DMS153 treated with DMSO at 0.1 percent for 48 hours (cell line): ENCODE results near the gene RNF151.
A peak's percentile ranks its signal among the peaks of the same experiment; 100 is the strongest.
"Not testable (repeated sequence)": the region's sequence is repeated elsewhere in the genome, so short reads cannot be mapped to it uniquely, and the experiment has no call there.

Experiments used
- DNase-seq: peaks from one replicate; lab custom pipeline; 2025; ENCODE audit not compliant: unreplicated experiment; lab: John Stamatoyannopoulos, UW

RNF151 gene

DNA sequence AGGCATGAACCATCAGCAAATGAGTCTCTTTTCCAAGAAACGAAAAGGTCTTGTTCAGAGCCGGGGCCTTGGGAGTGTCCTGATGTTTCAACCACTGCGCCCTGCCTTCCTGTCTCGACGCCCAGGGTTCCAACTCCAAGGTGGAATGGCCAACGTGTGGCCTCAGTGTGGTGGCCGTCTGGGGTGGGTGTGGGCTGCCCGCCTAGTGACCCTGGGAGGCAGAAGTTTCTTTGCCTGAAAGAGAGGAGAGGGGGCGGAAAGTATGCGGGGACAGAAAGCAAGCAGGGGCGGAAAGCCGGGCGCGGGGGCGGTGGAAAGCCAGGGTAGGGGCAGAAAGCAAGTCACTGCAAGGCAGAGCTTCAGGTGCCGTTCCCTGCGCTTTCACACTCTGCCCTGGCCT is 27.7 kb upstream of the RNF151 start:
- DNase-seq: no peak

DNA sequence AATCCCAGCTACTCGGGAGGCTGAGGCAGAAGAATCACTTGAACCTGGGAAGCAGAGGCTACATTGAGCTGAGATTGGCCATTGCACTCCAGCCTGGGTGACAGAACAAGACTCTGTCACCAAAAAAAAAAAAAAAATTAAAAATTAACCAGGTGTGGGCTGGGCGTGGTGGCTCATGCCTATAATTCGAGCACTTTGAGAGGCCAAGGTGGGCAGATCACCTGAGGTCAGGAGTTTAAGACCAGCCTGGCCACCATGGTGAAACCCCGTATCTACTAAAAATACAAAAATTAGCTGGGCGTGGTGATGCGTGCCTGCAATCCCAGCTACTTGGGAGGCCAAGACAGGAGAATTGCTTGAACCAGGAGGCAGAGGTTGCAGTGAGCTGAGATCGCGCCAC is 26.8 kb upstream of the RNF151 start:
- DNase-seq: not testable (repeated sequence)

DNA sequence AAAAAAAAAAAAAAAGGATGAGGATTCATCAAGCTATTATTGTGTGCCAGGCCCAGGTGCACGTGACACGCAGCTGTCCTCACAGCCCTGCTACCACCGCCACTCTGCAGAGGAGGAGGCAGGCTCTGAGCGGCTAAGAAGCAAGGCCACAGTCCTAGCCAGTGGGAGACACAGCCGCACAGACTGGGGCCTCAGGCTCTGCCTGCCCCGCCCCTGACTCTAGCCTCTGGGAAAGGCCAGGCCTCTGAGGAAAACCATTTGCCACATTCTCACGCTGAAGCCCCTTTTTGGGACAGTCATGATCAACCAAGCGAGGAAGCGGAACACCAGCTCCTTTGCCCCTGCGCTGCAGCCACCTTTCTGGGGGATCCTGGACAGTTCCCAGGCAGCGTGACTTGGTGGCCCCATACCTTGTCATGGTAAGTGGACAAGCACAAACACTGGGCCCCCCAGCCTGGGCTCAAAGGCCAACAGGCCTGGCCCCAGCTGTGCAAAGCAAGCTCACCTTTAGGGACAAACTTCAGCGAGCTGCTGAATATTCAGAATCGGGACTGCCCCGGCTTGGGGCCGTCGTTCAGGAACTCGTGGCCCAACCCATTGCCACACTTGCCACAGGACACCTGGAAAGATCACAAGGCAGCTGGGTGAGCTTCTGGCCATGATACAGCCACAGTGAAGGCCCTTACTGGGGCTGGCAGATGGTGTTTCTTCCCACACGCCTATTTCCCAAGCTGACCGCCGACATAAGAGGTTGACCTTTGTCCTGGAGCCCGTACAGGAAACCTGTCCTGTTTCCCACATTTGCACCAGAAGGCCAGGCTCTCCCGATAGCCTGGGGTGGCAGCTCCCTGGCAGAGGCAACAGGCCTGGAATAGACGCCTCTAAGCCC is 26.1 kb upstream of the RNF151 start:
- no peak for DNase-seq

DNA sequence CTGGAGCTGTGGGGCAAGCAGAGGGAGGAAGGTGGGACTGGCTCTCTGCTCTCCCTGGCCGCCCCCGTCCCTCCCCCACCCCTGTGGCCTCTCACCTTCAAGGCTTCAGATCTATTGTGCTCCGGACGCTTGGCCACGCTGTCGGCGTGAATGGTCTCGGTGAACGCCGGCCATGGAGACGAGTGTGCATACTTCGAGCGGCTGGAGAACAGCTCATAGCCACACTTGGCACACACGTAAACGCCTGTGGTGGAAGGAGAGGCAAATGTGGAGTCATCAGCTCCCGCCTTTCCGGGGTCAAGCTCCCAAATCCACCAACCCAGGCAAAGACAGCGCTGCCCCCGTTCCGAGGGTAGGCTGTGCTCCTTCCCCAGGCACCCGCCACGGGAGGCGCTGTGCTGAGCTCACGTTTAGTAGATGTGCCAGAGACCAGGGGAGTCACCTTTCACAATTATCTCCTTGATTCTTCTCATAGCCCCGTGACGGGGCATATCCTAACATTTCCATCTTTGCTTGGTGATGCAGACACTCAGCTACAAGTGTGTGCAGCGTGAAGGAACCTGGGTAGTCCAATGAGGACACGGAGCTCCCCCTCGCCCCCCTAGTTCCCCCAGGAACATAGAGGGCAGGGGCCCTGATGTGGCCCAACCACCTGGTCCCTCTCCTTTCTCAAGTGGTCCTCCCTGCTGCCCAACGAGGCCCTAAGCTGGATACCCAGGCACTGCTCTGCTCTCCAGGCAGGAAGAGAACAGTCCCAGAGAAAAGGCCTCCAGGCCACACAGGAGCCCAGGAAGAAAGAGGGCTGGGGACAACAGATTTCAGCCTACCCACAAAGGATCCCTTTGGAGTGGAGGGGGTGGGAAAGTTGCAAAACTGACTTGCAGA is 25.3 kb upstream of the RNF151 start:
- no peak for DNase-seq

DNA sequence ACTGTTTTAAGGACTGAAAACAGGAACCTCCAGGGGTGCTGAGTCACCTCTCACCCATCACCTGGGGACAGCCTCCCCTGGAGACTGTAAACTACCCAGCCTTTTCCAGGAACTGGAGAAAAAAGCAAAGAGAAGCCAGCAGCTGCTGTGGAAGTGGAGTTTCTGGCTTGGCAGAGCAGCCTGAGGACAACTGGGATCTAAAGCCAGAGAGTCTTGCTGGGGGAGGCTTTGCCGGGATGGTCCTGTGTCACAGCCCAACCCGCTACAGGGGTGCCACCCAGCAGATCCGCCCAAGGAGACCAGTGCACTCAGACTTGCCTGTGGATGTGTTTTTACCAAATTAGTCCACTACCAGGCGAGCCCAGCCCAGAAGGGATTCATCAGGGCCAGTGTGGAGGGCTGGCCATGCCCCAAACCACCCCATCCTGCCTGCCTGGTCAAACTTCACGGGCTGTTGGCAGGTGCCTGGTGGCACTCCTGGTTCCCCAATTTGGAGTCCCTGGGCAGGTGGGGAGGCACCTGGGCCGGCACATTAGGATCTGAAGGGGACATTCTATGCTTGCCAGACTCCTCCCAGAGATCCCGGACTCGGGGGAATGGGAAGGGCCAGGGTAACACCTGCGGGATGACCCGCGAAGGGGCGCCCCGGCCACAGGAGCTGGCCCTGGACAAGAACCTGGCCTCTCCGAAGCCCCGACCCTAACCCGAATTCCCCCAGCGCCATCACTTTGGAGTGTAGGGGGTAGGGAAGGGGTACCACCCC is 24.4 kb upstream of the RNF151 start:
- no peak for DNase-seq

DNA sequence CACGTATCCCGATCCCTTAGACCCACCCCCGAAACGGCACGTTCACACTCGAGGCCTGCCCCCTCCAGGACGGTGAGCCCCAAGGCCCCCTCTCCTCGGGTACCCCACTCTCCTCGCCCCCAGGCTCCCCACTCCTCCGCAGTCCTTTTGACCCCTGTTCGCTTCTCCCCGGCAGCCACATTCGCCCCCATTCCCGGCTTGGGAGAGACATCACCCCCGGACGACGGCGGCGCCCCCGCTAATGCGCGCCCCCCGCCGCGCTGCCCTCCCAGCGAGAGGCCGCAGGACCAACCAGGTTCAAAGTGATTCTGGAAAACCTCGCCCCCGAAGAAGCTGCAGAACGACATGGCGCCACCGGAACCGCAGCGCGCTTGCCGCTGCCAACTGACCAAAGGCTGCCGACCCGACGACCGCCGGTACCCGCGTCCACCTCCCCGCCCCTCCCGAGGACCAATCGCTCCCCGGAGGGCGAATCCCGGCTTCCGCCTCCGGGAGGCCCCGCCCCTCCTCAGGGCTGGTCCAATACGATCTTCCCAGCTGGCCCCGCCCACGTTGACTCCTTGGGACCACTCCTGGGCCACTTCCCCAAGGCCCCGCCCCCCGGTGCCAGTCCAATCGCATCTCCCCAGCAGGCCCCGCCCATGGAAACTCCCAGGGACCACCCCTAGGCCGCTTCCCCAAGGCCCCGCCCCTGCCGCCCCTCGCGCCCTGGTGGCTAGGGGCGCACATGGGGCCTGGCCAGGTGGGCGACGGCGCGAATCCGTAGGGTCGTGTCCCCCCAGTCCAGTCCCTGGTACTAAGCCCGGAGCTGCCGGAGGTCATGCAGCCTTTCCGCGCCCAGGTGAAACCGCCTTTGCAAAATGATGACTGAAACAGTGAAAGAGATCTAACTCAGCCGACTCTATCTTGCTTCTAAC is 23.6 kb upstream of the RNF151 start, which contains the start of gene MSRB1:
Gene MSRB1, minus strand, starts transcription at position 390 of the 917 bp plus-strand sequence. Its CDS starts 43 bp downstream, at position 347.
- peak; percentile 96 for DNase-seq

DNA sequence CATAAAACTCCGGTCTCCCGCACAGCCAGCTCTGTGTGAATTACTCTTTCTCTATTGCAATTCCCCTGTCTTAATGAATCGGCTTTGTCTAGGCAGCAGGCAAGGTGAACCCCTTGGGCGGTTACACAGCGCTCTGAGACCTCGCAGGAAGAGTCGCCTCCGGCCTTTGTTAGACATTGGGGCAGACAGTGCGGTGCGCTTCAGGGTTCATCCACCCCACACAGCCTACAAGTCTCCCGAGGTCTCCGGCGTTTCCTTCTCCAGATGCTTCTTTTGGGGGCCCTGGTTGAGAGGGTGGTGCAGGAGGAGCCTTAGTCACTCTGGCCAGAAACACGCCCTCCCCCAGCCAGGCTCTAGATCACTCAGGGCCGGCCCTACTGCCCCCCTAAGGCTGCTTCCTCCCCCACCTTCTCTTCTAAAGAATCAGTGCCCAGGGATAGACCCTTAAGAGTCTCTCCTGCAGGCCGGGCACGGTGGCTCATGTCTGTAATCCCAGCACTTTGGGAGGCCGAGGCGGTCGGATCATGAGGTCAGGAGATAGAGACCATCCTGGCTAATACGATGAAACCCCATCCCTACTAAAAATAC is 21.9 kb upstream of the RNF151 start:
- no peak for DNase-seq

DNA sequence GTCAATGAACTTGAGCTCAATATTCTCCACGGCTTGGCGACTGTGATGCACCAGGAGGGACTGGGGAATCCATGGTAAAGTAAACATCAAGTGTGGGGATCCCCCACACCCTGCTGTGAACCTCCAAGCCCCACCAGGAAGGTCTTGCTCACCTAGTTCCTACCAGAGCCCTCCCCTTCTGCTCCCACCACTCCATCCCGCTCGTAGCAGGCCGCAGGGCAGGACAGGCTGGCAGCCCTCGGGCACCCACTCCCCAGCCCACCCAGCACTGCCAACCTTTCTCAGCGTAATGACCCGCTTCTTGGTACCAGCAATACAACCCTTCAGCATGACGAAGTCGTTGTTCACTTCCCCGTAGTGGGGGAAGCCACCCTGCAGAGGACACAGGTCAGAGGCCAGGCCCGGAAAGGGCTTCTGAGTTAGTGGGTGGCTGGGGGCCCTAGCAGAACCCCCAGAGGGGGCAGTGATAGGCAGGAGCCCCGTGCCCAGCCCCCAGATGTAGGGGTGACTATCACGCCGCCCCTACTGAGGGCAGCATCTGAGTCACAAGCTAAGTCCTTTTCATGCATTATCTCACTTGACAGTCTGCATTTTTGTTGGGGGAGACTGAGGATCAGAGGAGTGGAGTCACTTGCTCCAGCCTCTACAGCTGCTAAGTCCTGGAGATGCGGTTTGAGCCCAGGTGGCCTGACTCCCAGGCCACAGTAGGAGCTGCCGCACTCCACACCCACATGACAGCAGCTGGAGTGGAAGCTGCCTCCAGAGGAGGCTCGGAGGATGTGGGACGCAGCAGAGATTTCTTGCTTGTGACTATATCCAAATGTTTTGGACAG is 20.9 kb upstream of the RNF151 start:
- DNase-seq: no peak

DNA sequence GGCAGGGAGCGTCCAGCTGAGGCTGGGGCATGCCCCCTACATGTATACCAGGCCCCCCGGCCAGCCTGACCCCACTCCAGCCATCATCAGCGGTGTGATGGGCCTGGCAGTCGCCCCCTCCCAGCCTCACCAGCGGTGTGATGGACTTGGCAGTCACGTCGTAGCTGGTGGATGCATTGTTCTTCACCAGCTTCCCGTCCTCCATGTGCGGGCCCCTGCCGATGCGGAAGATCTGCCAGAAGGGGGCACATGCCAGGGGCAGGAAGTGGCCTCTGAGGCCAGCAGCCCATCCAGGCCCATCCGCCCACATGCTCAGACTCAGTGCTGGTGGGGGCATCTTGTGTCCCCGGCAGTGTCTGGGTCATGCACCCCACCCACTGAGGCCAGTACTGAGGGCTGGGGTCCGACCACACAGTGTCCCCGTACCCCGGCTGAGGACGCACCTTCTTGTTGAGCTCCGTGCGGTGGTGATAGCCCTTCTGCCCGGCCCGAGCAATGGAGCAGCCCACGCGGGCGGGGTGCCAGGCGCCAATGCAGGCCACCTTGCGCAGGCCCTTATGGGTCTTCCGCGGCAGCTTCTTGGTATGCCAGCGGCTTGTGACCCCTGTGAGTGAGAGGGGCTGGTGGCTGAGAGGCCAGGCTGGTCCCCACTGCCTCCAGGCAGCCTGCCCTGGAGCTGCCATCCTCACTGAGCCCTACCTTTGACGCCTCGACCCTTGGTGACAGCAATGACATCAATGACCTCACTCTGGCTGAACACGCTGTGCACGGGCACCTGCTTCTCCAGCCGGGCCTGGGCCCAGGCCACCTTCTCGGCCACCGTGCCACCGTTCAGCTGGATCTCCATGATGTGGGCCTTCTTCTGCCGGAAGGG is 19.9 kb upstream of the RNF151 start:
- no peak for DNase-seq

DNA sequence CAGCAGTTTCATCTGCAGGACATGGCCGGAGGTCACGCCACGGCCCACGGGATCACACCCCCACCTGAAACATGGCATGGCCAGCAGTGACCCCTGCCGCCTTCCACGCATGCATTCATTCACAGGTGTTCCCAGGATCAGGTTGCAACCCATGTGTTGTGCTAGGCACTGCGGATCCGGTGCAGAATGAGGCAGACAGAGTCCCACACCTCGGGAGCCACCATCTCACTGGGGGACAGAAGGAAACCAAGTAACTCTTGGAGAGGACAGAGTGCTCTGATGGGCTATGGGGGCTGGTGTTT is 19.3 kb upstream of the RNF151 start:
- no peak for DNase-seq

DNA sequence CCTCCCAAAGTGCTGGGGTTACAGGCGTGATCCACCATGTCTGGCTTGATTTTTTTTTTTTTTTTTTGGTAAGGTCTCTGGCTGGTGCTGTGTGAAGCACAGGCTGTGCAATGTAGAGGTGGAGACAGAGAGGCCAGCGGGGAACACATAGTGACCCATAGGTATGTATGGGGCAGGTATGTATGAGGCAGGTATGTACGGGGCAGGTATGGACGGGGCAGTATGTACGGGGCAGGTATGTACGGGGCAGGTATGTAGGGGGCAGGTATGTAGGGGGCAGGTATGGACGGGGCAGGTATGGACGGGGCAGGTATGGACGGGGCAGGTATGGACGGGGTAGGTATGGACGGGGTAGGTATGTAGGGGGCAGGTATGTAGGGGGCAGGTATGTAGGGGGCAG is 17.1 kb upstream of the RNF151 start:
- no peak for DNase-seq

DNA sequence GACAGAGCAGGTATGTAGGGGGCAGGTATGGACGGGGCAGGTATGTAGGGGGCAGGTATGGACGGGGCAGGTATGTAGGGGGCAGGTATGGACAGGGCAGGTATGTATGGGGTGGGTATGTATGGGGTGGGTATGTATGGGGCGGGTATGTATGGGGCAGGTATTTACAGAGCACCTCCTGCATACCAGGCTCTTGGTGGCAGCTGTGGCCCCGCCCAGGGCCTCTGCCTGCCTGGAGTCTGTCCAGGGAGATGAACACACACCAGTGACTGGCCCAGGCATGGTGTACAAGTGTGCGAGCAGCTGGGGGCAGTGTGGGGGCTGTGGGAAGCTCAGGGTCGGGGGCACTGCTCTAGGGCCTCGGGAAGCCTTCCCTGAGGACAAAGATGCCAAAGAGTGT is 16.6 kb upstream of the RNF151 start:
- no peak for DNase-seq

DNA sequence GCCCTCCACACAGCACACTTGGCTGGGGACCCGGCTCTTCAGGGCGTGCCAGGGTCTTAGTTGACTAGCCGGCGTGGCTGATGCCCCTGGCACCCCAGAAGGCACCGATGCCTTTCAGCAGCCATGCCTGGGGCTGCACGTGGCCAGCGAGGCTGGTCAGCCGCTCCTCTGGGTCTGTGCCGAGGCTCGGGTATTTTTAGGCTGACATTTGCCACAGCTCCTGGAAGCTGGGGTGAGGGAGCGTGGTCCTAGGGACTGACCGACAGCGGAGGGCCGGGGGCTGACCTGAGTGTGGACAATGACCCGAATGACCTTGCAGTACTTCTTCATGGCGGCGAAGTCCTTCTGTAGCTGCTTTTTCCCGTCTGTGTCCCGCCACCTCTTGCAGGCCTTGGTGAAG is 16.1 kb upstream of the RNF151 start:
- DNase-seq: no peak

DNA sequence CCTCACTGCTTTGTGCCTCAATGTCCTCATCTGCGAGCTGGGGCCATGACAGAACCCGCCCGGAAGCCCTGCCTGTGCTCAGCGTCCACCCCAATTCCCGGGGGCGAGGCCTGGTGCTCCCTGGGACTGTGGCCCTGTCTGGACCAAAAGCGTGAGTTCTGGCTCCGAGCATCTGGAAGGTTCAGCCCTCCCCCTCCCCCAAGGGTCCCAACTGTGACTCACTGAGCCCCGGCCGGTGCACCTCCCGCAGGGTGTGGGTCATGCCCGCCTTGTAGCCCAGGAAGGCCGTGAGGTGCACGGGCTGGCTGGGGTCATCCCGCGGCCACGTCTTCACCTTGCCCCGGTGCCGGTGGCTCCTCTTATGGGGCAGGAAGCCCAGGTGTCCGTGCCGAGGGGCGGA is 12.9 kb upstream of the RNF151 start:
- no peak for DNase-seq

DNA sequence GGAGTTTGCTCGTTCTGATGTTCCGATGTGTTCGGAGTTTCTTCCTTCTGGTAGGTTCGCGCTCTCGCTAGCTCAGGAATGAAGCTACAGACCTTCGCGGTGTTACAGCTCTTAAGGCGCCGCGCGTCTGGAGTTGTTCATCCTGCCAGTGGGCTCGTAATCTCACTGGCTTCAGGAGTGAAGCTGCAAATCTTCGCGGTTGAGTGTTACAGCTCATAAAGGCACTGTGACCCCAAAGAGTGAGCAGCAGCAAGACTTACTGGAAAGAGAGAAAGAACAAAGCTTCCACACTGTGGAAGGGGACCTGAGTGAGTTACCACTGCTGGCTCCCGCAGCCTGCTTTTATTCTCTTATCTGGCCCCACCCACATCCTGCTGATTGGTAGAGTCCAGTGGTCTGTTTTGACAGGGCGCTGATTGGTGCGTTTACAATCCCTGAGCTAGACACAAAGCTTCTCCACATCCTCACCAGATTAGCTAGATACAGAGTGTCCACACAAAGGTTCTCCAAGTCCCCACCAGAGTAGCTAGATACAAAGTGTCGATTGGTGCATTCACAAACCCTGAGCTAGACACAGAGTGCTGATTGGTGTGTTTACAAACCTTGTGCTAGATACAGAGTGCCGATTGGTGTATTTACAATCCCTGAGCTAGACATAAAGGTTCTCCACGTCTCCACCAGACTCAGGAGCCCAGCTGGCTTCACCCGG is 9.1 kb upstream of the RNF151 start:
- DNase-seq: not testable (repeated sequence)

DNA sequence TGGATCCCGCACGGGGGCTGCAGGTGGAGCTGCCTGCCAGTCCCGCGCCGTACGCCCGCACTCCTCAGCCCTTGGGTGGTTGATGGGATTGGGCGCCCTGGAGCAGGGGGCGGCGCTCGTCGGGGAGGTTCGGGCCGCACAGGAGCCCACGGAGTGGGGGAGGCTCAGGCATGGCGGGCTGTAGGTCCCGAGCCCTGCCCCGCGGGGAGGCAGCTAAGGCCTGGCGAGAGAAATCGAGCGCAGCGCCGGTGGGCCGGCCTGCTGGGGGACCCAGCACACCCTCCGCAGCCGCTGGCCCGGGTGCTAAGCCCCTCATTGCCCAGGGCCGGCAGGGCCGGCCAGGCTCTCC is 8.5 kb upstream of the RNF151 start:
- DNase-seq: not testable (repeated sequence)

DNA sequence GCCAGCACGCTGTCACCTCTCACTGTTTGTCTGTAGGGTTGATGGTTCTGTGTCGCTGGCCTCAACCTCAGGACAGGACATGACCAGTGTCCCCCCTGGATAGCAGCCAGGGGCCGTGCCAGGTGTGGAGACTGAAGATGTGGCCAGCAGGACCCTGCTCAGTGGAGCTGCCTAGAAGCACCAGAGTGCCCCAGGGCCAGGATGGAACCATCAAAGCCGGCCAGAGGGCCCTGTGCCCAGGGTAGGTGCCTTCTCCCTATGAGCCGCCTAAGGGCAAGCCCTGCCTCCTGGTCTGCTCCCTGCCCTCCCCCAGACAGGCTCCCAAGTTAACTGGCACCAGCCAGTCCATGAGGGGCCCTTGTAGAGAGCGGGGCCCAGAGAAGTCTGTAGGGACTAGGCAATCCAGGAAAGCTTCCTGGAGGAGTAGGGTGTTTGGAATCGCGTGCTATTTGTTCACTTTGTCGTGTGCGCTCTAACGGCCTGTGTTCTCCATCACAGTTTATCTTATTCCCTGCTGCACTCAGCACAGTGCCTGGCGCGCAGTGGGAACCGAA is 7.9 kb upstream of the RNF151 start:
- DNase-seq: no peak
